HG03103 (cell line): Measurements from ENCODE around the gene GAN.

Experiments used
- ATAC-seq: cut with Tn5 transposase; IDR thresholded peaks from one replicate; pipeline ENCODE4 v1.9.1; 2021; ENCODE audit warnings: low read depth; ENCODE audit not compliant: unreplicated experiment

GAN gene

GRCh38 chr16:81314603-81315270, at the start of gene GAN:
Gene GAN, plus strand, starts transcription at chr16:81314962. Its CDS starts 152 bp downstream, at chr16:81315114.
- ATAC-seq = peak; percentile 92

GRCh38 chr16:81265052-81265451, 49.7 kb upstream of the GAN start:
- ATAC-seq = no peak

GRCh38 chr16:81265658-81266451, 48.9 kb upstream of the GAN start:
- no peak for ATAC-seq

- ATAC-seq = no peak
These were observed 48.1 kb upstream of the GAN start for GRCh38 chr16:81266680-81267095.

- ATAC-seq = no peak
These were observed 46.3 kb upstream of the GAN start for GRCh38 chr16:81268509-81268908.

- ATAC-seq = no peak
These were observed 41.4 kb upstream of the GAN start for GRCh38 chr16:81273223-81273950.

GRCh38 chr16:81275064-81275532, 39.7 kb upstream of the GAN start:
- ATAC-seq = no peak

GRCh38 chr16:81275795-81276194, 39.0 kb upstream of the GAN start:
- no peak for ATAC-seq

GRCh38 chr16:81276323-81276722, 38.4 kb upstream of the GAN start:
- ATAC-seq = no peak

GRCh38 chr16:81277541-81278080, 37.2 kb upstream of the GAN start:
- ATAC-seq = no peak

- ATAC-seq = no peak
These were observed 36.2 kb upstream of the GAN start for GRCh38 chr16:81278526-81278925.

- no peak for ATAC-seq
These were observed 35.4 kb upstream of the GAN start for GRCh38 chr16:81279392-81279791.

GRCh38 chr16:81280393-81280792, 34.4 kb upstream of the GAN start:
- ATAC-seq = no peak

GRCh38 chr16:81283044-81283443, 31.7 kb upstream of the GAN start:
- no peak for ATAC-seq

- no peak for ATAC-seq
These were observed 29.7 kb upstream of the GAN start for GRCh38 chr16:81284995-81285600.

GRCh38 chr16:81286190-81286589, 28.6 kb upstream of the GAN start:
- no peak for ATAC-seq

- ATAC-seq = no peak
These were observed 23.6 kb upstream of the GAN start for GRCh38 chr16:81291117-81291516.

GRCh38 chr16:81292936-81293335, 21.8 kb upstream of the GAN start:
- ATAC-seq = no peak

- no peak for ATAC-seq
These were observed 20.6 kb upstream of the GAN start for GRCh38 chr16:81293909-81294802.

- ATAC-seq = no peak
These were observed 18.1 kb upstream of the GAN start for GRCh38 chr16:81296631-81297030.
